ENCODE results near the gene LUZP1.

DNA sequence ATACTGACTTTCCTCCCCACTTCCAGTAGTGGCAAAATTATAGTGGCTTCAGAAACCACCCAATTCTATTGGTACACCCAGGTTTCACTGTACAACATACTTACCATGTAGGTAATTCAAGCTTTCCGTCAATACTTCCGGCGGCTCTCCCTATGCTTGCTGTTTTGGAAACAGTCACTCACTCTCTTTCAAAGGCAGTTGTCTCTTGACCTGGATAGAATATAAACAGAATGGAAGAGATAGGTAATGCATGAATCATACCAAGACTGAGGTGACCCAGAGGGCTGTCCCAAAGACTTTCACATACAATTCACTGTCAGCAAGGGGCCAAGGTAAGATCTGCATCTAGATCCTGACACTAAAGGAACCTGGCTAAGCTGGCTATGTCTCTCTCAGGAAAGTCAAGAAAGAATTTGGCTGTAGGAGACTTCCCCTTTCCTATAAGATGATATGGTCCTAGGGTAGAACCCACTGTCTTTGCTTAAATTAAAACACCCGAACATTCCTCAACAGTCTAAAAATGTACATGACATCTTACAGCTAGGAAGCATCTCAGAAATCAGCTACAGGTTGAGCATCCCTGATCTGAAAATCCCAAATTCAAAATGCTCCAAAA is 59.6 kb downstream of the LUZP1 start:
- TF ChIP-seq, protein P1, sequence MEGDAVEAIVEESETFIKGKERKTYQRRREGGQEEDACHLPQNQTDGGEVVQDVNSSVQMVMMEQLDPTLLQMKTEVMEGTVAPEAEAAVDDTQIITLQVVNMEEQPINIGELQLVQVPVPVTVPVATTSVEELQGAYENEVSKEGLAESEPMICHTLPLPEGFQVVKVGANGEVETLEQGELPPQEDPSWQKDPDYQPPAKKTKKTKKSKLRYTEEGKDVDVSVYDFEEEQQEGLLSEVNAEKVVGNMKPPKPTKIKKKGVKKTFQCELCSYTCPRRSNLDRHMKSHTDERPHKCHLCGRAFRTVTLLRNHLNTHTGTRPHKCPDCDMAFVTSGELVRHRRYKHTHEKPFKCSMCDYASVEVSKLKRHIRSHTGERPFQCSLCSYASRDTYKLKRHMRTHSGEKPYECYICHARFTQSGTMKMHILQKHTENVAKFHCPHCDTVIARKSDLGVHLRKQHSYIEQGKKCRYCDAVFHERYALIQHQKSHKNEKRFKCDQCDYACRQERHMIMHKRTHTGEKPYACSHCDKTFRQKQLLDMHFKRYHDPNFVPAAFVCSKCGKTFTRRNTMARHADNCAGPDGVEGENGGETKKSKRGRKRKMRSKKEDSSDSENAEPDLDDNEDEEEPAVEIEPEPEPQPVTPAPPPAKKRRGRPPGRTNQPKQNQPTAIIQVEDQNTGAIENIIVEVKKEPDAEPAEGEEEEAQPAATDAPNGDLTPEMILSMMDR (IDR thresholded peaks at IDR 0.05 in 8 of 11, conservative IDR thresholded peaks at IDR 0.05 in 3 of 11), result no peak
- TF ChIP-seq POLR2AphosphoS5 (IDR thresholded peaks at IDR 0.05), result no peak
- TF ChIP-seq POLR2A (IDR thresholded peaks at IDR 0.05), result no peak
